ENCODE results near the gene CORIN. TPM values are rescaled to one million over a fixed set of nuclear protein-coding genes. Genes with fewer than 3 reads are reported as not detected.

Gene CORIN
- total RNA-seq, 1 donor from 2014 or later: 0.51 TPM

GRCh38 chr4:47624031-47624441, 213.8 kb downstream of the CORIN start:
- no peak for DNase-seq (ENCODE audit: low spot score)
- no peaks in the 10 kb centered on the region for H3K9me3 Mint-ChIP-seq (ENCODE audit: unreplicated experiment)
- peak overlapping the region; percentile 53 for H3K27ac Mint-ChIP-seq (ENCODE audit: unreplicated experiment)
- no peaks in the 10 kb centered on the region for H3K27me3 Mint-ChIP-seq (ENCODE audit: unreplicated experiment)
- TF ChIP-seq, protein P1, sequence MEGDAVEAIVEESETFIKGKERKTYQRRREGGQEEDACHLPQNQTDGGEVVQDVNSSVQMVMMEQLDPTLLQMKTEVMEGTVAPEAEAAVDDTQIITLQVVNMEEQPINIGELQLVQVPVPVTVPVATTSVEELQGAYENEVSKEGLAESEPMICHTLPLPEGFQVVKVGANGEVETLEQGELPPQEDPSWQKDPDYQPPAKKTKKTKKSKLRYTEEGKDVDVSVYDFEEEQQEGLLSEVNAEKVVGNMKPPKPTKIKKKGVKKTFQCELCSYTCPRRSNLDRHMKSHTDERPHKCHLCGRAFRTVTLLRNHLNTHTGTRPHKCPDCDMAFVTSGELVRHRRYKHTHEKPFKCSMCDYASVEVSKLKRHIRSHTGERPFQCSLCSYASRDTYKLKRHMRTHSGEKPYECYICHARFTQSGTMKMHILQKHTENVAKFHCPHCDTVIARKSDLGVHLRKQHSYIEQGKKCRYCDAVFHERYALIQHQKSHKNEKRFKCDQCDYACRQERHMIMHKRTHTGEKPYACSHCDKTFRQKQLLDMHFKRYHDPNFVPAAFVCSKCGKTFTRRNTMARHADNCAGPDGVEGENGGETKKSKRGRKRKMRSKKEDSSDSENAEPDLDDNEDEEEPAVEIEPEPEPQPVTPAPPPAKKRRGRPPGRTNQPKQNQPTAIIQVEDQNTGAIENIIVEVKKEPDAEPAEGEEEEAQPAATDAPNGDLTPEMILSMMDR (IDR thresholded peaks at IDR 0.05; ENCODE audit: unreplicated experiment): no peak
- H3K4me1 Mint-ChIP-seq (ENCODE audit: unreplicated experiment): peaks cover 15% of the 10 kb centered on the region
- H3K4me3 Mint-ChIP-seq (ENCODE audit: unreplicated experiment): no peak overlapping the region
- H3K36me3 Mint-ChIP-seq (ENCODE audit: low read depth, unreplicated experiment): peaks cover 4% of the 10 kb centered on the region

GRCh38 chr4:47621181-47621580, 216.7 kb downstream of the CORIN start:
- H3K36me3 Mint-ChIP-seq (ENCODE audit: low read depth, unreplicated experiment): peaks cover 4% of the 10 kb centered on the region
- no peak overlapping the region for H3K4me3 Mint-ChIP-seq (ENCODE audit: unreplicated experiment)
- TF ChIP-seq, protein P1 (IDR thresholded peaks at IDR 0.05; ENCODE audit: unreplicated experiment): no peak
- peaks cover 12% of the 10 kb centered on the region for H3K4me1 Mint-ChIP-seq (ENCODE audit: unreplicated experiment)
- H3K9me3 Mint-ChIP-seq (ENCODE audit: unreplicated experiment): no peaks in the 10 kb centered on the region
- no peak overlapping the region for H3K27ac Mint-ChIP-seq (ENCODE audit: unreplicated experiment)
- H3K27me3 Mint-ChIP-seq (ENCODE audit: unreplicated experiment): no peaks in the 10 kb centered on the region
- DNase-seq (ENCODE audit: low spot score): no peak

DNA sequence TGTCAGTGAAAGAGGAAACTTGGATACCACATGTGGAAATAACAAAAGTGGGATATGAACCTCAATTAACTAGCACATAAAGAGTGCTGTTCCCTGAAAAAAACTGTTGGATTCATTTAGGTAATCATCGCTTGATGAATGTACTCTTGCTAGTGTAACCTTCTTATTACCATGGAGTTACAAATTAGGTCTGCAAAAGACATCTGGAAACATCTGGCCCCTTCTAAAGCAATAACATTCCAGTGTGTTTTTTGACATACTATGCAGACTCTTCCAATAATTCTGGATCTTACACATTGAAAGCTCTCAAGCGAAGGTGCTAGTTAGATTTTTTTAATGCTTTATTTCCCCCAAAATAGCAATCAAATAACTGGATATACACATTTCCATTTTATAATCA, 218.2 kb downstream of the CORIN start:
- Mint-ChIP-seq H3K4me3 (ENCODE audit: unreplicated experiment) (no peak overlapping the region), H3K9me3 (ENCODE audit: unreplicated experiment) (no peaks in the 10 kb centered on the region), H3K36me3 (ENCODE audit: low read depth, unreplicated experiment) (peaks cover 4% of the 10 kb centered on the region), H3K27me3 (ENCODE audit: unreplicated experiment) (no peaks in the 10 kb centered on the region), H3K27ac (ENCODE audit: unreplicated experiment) (no peak overlapping the region), H3K4me1 (ENCODE audit: unreplicated experiment) (peaks cover 8% of the 10 kb centered on the region)
- no peak for DNase-seq (ENCODE audit: low spot score)
- TF ChIP-seq, protein P1 (IDR thresholded peaks at IDR 0.05; ENCODE audit: unreplicated experiment): no peak

DNA sequence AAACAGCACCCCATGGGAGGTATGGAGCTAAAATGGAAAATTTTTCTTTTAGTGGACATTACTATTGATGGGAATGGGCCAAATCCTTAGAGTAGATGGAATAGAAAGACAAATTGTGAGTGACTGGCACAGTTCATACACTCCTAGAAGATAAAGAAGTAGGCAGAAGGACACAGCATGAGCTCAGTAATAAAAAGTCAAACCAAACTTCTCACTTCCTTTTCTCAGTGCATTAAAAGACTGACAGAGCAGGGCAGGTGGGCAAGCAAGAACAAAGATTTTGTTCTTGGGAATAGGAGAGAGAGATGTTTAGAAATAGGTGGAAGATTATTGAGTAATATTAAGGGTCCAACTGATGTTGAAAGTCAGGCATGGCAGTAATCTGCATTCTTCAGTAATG, 220.3 kb downstream of the CORIN start:
- H3K4me1 Mint-ChIP-seq (ENCODE audit: unreplicated experiment): no peaks in the 10 kb centered on the region
- H3K27ac Mint-ChIP-seq (ENCODE audit: unreplicated experiment): no peak overlapping the region
- no peak overlapping the region for H3K4me3 Mint-ChIP-seq (ENCODE audit: unreplicated experiment)
- peaks cover 1% of the 10 kb centered on the region for H3K27me3 Mint-ChIP-seq (ENCODE audit: unreplicated experiment)
- TF ChIP-seq, protein P1 (IDR thresholded peaks at IDR 0.05; ENCODE audit: unreplicated experiment): no peak
- H3K36me3 Mint-ChIP-seq (ENCODE audit: low read depth, unreplicated experiment): peaks cover under 1% of the 10 kb centered on the region
- no peak for DNase-seq (ENCODE audit: low spot score)
- H3K9me3 Mint-ChIP-seq (ENCODE audit: unreplicated experiment): no peaks in the 10 kb centered on the region

DNA sequence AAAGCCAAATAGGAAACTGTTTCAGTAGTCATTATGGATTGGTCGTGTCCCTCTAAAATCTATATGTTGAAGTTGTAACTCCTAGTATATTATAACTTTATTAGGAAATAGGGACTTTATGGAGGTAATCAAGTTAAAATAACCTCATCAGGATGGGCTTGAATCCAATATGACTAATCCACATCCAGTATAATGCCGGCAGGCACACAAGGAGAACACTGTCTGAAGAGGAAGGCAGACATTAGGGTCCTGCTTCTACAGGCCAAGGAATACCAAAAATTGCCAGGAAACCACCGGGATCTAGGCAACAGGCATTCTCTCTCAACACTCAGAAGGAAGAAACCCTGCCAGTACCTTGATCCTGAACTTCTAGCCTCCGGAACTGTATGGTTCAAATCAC, 222.5 kb downstream of the CORIN start:
- no peaks in the 10 kb centered on the region for H3K9me3 Mint-ChIP-seq (ENCODE audit: unreplicated experiment)
- H3K4me1 Mint-ChIP-seq (ENCODE audit: unreplicated experiment): peaks cover 6% of the 10 kb centered on the region
- H3K4me3 Mint-ChIP-seq (ENCODE audit: unreplicated experiment): no peak overlapping the region
- no peak overlapping the region for H3K27ac Mint-ChIP-seq (ENCODE audit: unreplicated experiment)
- TF ChIP-seq, protein P1 (IDR thresholded peaks at IDR 0.05; ENCODE audit: unreplicated experiment): no peak
- no peak for DNase-seq (ENCODE audit: low spot score)
- no peaks in the 10 kb centered on the region for H3K36me3 Mint-ChIP-seq (ENCODE audit: low read depth, unreplicated experiment)
- H3K27me3 Mint-ChIP-seq (ENCODE audit: unreplicated experiment): peaks cover 1% of the 10 kb centered on the region

Data from endothelial cell (in vitro differentiated cells).